Stomach (tissue), 4 donors: Measurements from ENCODE around the gene STK32A.

Experiments used
- EP300 ChIP-seq: sonication (generic); formaldehyde crosslinking; IDR thresholded peaks from one replicate; pipeline ENCODE4 v1.6.1; 2017; ENCODE audit warnings: antibody characterized with exemption
- POLR2A ChIP-seq, 4 donors: fragments of 450-650 bp; IDR thresholded peaks; one replicate each; pipeline ENCODE4 v1.6.1; 2016; ENCODE audit warnings: antibody characterized with exemption in 4 of 4, control low read depth in 2 of 4, mild to moderate bottlenecking in 1 of 4, moderate library complexity in 1 of 4
- POLR2AphosphoS5 ChIP-seq, 3 donors: sonication (generic); formaldehyde crosslinking; IDR thresholded peaks; one replicate each; pipeline ENCODE4 v1.6.1; 2016; ENCODE audit warnings: antibody characterized with exemption in 3 of 3
- TF ChIP-seq, protein P1 (sequence below), 7 experiments: fragments of 450-650 bp in 4 of 7; fragments of 200-600 bp in 3 of 7; sonication (generic) in 3 of 7; IDR thresholded peaks; one replicate each; pipeline ENCODE4 v1.5.1; 2016 to 2019; ENCODE audit warnings: antibody characterized with exemption in 7 of 7, control low read depth in 2 of 7, mild to moderate bottlenecking in 1 of 7

- TF ChIP-seq POLR2A (IDR thresholded peaks at IDR 0.05): no peak
- TF ChIP-seq, protein P1, sequence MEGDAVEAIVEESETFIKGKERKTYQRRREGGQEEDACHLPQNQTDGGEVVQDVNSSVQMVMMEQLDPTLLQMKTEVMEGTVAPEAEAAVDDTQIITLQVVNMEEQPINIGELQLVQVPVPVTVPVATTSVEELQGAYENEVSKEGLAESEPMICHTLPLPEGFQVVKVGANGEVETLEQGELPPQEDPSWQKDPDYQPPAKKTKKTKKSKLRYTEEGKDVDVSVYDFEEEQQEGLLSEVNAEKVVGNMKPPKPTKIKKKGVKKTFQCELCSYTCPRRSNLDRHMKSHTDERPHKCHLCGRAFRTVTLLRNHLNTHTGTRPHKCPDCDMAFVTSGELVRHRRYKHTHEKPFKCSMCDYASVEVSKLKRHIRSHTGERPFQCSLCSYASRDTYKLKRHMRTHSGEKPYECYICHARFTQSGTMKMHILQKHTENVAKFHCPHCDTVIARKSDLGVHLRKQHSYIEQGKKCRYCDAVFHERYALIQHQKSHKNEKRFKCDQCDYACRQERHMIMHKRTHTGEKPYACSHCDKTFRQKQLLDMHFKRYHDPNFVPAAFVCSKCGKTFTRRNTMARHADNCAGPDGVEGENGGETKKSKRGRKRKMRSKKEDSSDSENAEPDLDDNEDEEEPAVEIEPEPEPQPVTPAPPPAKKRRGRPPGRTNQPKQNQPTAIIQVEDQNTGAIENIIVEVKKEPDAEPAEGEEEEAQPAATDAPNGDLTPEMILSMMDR (IDR thresholded peaks at IDR 0.05): no peak
- TF ChIP-seq EP300: no peak
- TF ChIP-seq POLR2AphosphoS5 (IDR thresholded peaks at IDR 0.05): no peak
These were observed 155.9 kb downstream of the STK32A start for GRCh38 chr5:147390654-147391225.
